ENCODE measurements around the gene PRKCZ.

Gene PRKCZ

GRCh38 chr1:2049718-2050431 is at the start of gene PRKCZ:
TSS of gene PRKCZ (plus strand) at chr1:2050411. CDS start at chr1:2050631, 220 bp downstream.
- peak within 1 kb of the TSS; percentile 25 to 65 for H3K4me3 ChIP-seq (ENCODE audit: low read length in 2 of 2)
- H3K9ac ChIP-seq (ENCODE audit: low read length in 2 of 2) = no peak within 1 kb of the TSS
- H3K27me3 ChIP-seq (ENCODE audit: control insufficient read depth in 1 of 2, insufficient read depth in 2 of 2, low read length in 2 of 2) = peaks cover 37 to 61% of the 10 kb centered on the region in 2 donors
- H3K4me1 ChIP-seq (ENCODE audit: control insufficient read depth, insufficient read depth, low read length) = peaks cover 8% of the 10 kb centered on the region
- H3K27ac ChIP-seq (ENCODE audit: low read length) = no peak within 1 kb of the TSS
- H3K36me3 ChIP-seq (ENCODE audit: control insufficient read depth in 2 of 2, insufficient read depth in 2 of 2, low read length in 2 of 2) = no peaks in the 10 kb centered on the region
- no peaks in the 10 kb centered on the region for H3K9me3 ChIP-seq (ENCODE audit: control insufficient read depth in 2 of 2, low read length in 2 of 2)

GRCh38 chr1:2000432-2000831 is 49.8 kb upstream of the PRKCZ start:
- H3K36me3 ChIP-seq (ENCODE audit: control insufficient read depth in 2 of 2, insufficient read depth in 2 of 2, low read length in 2 of 2) = no peaks in the 10 kb centered on the region
- H3K9me3 ChIP-seq (ENCODE audit: control insufficient read depth in 2 of 2, low read length in 2 of 2) = no peaks in the 10 kb centered on the region
- H3K9ac ChIP-seq (ENCODE audit: low read length in 2 of 2) = no peak overlapping the region
- no peak overlapping the region for H3K4me3 ChIP-seq (ENCODE audit: low read length in 2 of 2)
- H3K27me3 ChIP-seq (ENCODE audit: control insufficient read depth in 1 of 2, insufficient read depth in 2 of 2, low read length in 2 of 2) = peaks cover 31% of the 10 kb centered on the region in 2 donors
- no peak overlapping the region for H3K27ac ChIP-seq (ENCODE audit: low read length)
- peaks cover 7% of the 10 kb centered on the region for H3K4me1 ChIP-seq (ENCODE audit: control insufficient read depth, insufficient read depth, low read length)

DNA sequence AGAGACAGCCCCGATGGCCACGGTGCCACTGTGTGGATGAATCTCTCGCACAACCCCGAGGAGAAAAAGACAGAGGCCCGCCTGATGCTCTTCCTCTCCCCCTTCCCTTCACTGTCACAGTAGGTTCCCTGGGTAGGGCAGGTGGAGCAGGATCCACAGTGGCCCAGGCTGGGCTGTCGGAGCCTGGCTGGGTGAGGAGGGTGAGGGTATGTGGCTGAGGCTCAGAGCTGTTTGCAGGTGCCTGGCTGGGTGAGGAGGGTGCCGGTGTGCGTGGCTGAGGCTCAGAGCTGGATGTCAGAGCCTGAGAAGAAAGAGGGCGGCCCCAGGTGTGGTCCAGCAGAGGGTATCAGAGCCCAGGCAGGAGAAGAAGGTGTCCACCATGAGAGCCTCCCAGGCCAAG is 49.4 kb upstream of the PRKCZ start:
- Histone ChIP-seq H3K4me1 (ENCODE audit: control insufficient read depth, insufficient read depth, low read length) (peaks cover 7% of the 10 kb centered on the region), H3K9me3 (ENCODE audit: control insufficient read depth in 2 of 2, low read length in 2 of 2) (no peaks in the 10 kb centered on the region), H3K27me3 (ENCODE audit: control insufficient read depth in 1 of 2, insufficient read depth in 2 of 2, low read length in 2 of 2) (peaks cover 31 to 32% of the 10 kb centered on the region in 2 donors), H3K36me3 (ENCODE audit: control insufficient read depth in 2 of 2, insufficient read depth in 2 of 2, low read length in 2 of 2) (no peaks in the 10 kb centered on the region), H3K4me3 (ENCODE audit: low read length in 2 of 2) (no peak overlapping the region), H3K27ac (ENCODE audit: low read length) (no peak overlapping the region), H3K9ac (ENCODE audit: low read length in 2 of 2) (no peak overlapping the region)

- peaks cover 31 to 32% of the 10 kb centered on the region in 2 donors for H3K27me3 ChIP-seq (ENCODE audit: control insufficient read depth in 1 of 2, insufficient read depth in 2 of 2, low read length in 2 of 2)
- peaks cover 7% of the 10 kb centered on the region for H3K4me1 ChIP-seq (ENCODE audit: control insufficient read depth, insufficient read depth, low read length)
- H3K9ac ChIP-seq (ENCODE audit: low read length in 2 of 2) = no peak overlapping the region
- H3K9me3 ChIP-seq (ENCODE audit: control insufficient read depth in 2 of 2, low read length in 2 of 2) = no peaks in the 10 kb centered on the region
- H3K4me3 ChIP-seq (ENCODE audit: low read length in 2 of 2) = no peak overlapping the region
- H3K27ac ChIP-seq (ENCODE audit: low read length) = no peak overlapping the region
- H3K36me3 ChIP-seq (ENCODE audit: control insufficient read depth in 2 of 2, insufficient read depth in 2 of 2, low read length in 2 of 2) = no peaks in the 10 kb centered on the region
These were observed 48.3 kb upstream of the PRKCZ start for GRCh38 chr1:2001773-2002411.

DNA sequence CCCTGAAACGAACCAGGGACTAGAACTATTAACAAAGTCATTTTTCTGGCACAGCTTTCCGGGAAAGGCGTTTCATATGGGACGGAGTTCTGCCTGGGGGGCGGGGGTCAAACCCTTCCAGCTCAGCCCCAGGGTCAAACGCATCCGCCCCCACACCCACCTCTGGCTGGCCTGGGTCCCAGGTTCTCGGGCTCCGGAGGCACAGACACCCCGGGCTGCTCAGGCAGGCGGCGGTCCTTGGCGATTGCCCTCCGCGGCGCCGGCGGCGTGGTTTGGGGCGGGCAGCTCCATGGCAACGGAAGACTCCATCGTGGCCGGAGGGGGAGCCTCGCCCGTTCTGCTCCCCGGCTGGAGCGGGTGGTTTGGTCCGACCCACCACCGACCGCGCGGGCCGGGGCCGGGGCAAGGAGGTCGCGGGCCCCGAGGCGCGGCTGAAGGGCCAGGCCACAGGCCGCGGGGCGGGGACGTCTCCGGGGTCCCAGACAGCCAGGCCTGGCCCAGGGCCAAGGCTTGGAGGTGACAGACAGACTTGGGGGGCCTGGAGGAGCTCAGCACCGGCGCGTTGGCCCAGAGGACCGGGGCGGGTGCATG is 46.6 kb upstream of the PRKCZ start, which contains the start of gene CFAP74:
Gene CFAP74, minus strand, starts transcription at position 246 of the 591 bp plus-strand sequence. CDS start 12,830 bp downstream, outside the sequence.
- no peak within 1 kb of the TSS for H3K27ac ChIP-seq (ENCODE audit: low read length)
- no peaks in the 10 kb centered on the region for H3K9me3 ChIP-seq (ENCODE audit: control insufficient read depth in 2 of 2, low read length in 2 of 2)
- peaks cover 7% of the 10 kb centered on the region for H3K4me1 ChIP-seq (ENCODE audit: control insufficient read depth, insufficient read depth, low read length)
- no peak within 1 kb of the TSS for H3K9ac ChIP-seq (ENCODE audit: low read length in 2 of 2)
- peaks cover 34 to 36% of the 10 kb centered on the region in 2 donors for H3K27me3 ChIP-seq (ENCODE audit: control insufficient read depth in 1 of 2, insufficient read depth in 2 of 2, low read length in 2 of 2)
- H3K4me3 ChIP-seq (ENCODE audit: low read length in 2 of 2) = no peak within 1 kb of the TSS
- H3K36me3 ChIP-seq (ENCODE audit: control insufficient read depth in 2 of 2, insufficient read depth in 2 of 2, low read length in 2 of 2) = no peaks in the 10 kb centered on the region

DNA sequence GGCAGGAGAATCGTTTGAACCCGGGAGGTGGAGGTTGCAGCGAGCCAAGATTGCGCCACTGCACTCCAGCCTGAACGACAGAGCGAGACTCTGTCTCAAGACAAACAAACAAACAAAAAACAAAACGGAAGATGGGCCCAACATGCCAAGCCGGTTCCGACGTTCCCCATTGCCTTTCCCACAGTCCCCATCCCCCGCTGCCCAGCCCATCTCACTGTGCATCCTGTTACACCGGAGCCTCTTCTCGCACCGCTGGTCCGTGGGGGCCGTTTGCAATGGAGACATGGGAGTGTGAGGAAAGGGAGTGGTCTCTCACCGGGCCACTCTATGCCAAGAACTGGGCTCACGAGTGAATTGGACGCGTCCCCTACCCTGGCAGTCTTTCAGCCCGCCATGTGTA is 45.4 kb upstream of the PRKCZ start:
- H3K36me3 ChIP-seq (ENCODE audit: control insufficient read depth in 2 of 2, insufficient read depth in 2 of 2, low read length in 2 of 2) = no peaks in the 10 kb centered on the region
- H3K9me3 ChIP-seq (ENCODE audit: control insufficient read depth in 2 of 2, low read length in 2 of 2) = no peaks in the 10 kb centered on the region
- peaks cover 7% of the 10 kb centered on the region for H3K4me1 ChIP-seq (ENCODE audit: control insufficient read depth, insufficient read depth, low read length)
- H3K27me3 ChIP-seq (ENCODE audit: control insufficient read depth in 1 of 2, insufficient read depth in 2 of 2, low read length in 2 of 2) = peaks cover 33 to 37% of the 10 kb centered on the region in 2 donors
- no peak overlapping the region for H3K27ac ChIP-seq (ENCODE audit: low read length)
- H3K9ac ChIP-seq (ENCODE audit: low read length in 2 of 2) = no peak overlapping the region
- no peak overlapping the region for H3K4me3 ChIP-seq (ENCODE audit: low read length in 2 of 2)

DNA sequence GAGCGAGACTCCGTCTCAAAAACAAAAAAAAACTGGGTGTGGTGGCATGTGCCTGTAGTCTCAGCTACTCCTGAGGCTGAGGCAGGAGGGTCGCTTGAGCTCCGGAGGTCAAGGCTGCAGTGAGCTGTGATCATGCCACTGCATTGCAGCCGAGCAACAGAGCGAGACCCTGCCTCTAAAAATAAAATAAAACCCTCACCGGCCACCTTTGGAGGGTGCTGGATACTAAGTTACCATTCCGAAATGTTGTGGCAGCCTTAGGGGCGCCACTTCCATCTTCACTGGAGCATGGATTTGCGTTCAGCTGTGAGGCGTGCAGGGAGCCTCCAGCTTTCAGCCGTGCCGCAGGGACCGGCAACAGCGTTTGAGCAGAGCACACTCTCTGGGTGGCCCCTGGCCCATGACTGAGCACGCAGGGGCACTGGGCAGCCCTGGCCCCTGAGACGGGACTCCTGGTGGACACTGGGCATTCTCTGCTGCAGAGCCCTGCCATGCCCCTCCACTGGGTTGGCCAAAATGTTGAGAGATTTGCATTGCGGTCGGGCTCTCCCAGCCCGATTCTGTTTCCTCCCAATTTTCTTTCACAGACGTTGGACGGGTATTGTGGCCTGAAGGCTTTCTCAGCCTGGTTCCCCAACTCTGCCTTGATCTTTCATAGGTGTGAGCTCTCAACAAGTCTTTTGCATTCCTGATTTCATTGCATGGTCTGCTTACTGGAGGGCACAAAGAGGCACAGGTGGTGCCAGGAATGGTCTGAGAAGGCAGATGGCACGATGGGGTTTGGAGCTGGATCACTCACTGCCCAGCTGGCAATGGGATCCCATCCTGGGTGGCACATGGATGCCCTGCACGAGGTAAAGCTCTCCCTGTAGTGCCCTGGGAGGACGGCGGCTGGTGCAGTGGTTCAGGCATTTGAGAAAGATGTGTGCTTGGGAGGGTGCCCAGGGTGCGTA is 40.8 kb upstream of the PRKCZ start:
- Histone ChIP-seq H3K4me1 (ENCODE audit: control insufficient read depth, insufficient read depth, low read length) (no peaks in the 10 kb centered on the region), H3K9ac (ENCODE audit: low read length in 2 of 2) (no peak overlapping the region), H3K9me3 (ENCODE audit: control insufficient read depth in 2 of 2, low read length in 2 of 2) (no peaks in the 10 kb centered on the region), H3K4me3 (ENCODE audit: low read length in 2 of 2) (no peak overlapping the region), H3K27ac (ENCODE audit: low read length) (no peak overlapping the region), H3K27me3 (ENCODE audit: control insufficient read depth in 1 of 2, insufficient read depth in 2 of 2, low read length in 2 of 2) (peaks cover 17 to 21% of the 10 kb centered on the region in 2 donors), H3K36me3 (ENCODE audit: control insufficient read depth in 2 of 2, insufficient read depth in 2 of 2, low read length in 2 of 2) (no peaks in the 10 kb centered on the region)

GRCh38 chr1:2014181-2014580 is 36.0 kb upstream of the PRKCZ start:
- Histone ChIP-seq H3K4me1 (ENCODE audit: control insufficient read depth, insufficient read depth, low read length) (no peaks in the 10 kb centered on the region), H3K4me3 (ENCODE audit: low read length in 2 of 2) (no peak overlapping the region), H3K27me3 (ENCODE audit: control insufficient read depth in 1 of 2, insufficient read depth in 2 of 2, low read length in 2 of 2) (peaks cover 21 to 23% of the 10 kb centered on the region in 2 donors), H3K36me3 (ENCODE audit: control insufficient read depth in 2 of 2, insufficient read depth in 2 of 2, low read length in 2 of 2) (no peaks in the 10 kb centered on the region), H3K27ac (ENCODE audit: low read length) (no peak overlapping the region), H3K9ac (ENCODE audit: low read length in 2 of 2) (no peak overlapping the region), H3K9me3 (ENCODE audit: control insufficient read depth in 2 of 2, low read length in 2 of 2) (no peaks in the 10 kb centered on the region)

- Histone ChIP-seq H3K4me1 (ENCODE audit: control insufficient read depth, insufficient read depth, low read length) (peaks cover 5% of the 10 kb centered on the region), H3K9ac (ENCODE audit: low read length in 2 of 2) (no peak overlapping the region), H3K36me3 (ENCODE audit: control insufficient read depth in 2 of 2, insufficient read depth in 2 of 2, low read length in 2 of 2) (no peaks in the 10 kb centered on the region), H3K27me3 (ENCODE audit: control insufficient read depth in 1 of 2, insufficient read depth in 2 of 2, low read length in 2 of 2) (peaks cover 25 to 26% of the 10 kb centered on the region in 2 donors), H3K27ac (ENCODE audit: low read length) (no peak overlapping the region), H3K9me3 (ENCODE audit: control insufficient read depth in 2 of 2, low read length in 2 of 2) (no peaks in the 10 kb centered on the region), H3K4me3 (ENCODE audit: low read length in 2 of 2) (no peak overlapping the region)
These were observed 35.2 kb upstream of the PRKCZ start for GRCh38 chr1:2014741-2015735.
